OCI-LY7 (cell line): ENCODE measurements around the gene HINFP.

Source experiments
- EZH2phosphoT487 ChIP-seq: fragments of 200-600 bp; sonication (generic); IDR thresholded peaks from 2 replicates; pipeline ENCODE4 v1.6.1; 2018; ENCODE audit warnings: low read depth, borderline replicate concordance, mild to moderate bottlenecking, mixed run types, antibody characterized with exemption, low read length, moderate library complexity, mixed read lengths
- TF ChIP-seq, protein P1 (sequence below): fragments of 200-600 bp; sonication (generic); conservative IDR thresholded peaks from 2 replicates; pipeline ENCODE4 v1.5.1; 2014; ENCODE audit warnings: mild to moderate bottlenecking, antibody characterized with exemption, low read length, moderate library complexity, mixed read lengths

- TF ChIP-seq, protein P1, sequence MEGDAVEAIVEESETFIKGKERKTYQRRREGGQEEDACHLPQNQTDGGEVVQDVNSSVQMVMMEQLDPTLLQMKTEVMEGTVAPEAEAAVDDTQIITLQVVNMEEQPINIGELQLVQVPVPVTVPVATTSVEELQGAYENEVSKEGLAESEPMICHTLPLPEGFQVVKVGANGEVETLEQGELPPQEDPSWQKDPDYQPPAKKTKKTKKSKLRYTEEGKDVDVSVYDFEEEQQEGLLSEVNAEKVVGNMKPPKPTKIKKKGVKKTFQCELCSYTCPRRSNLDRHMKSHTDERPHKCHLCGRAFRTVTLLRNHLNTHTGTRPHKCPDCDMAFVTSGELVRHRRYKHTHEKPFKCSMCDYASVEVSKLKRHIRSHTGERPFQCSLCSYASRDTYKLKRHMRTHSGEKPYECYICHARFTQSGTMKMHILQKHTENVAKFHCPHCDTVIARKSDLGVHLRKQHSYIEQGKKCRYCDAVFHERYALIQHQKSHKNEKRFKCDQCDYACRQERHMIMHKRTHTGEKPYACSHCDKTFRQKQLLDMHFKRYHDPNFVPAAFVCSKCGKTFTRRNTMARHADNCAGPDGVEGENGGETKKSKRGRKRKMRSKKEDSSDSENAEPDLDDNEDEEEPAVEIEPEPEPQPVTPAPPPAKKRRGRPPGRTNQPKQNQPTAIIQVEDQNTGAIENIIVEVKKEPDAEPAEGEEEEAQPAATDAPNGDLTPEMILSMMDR: no peak
- no peak for TF ChIP-seq EZH2phosphoT487
Observed at GRCh38 chr11:119167933-119168332, 46.6 kb downstream of the HINFP start.
